HepG2 (cell line): ENCODE measurements around the gene SLC25A51. TPM values are rescaled to one million over a fixed set of nuclear protein-coding genes. Genes with fewer than 3 reads are reported as not detected.
A peak's percentile ranks its signal among the peaks of the same experiment; 100 is the strongest.

ENCODE experiments used
- AGO2 ChIP-seq: fragments of 200-400 bp; formaldehyde crosslinking; optimal IDR thresholded peaks from 2 replicates; pipeline ENCODE3; 2017; ENCODE audit warnings: mild to moderate bottlenecking, low read depth, low read length, moderate library complexity
- CBX1 ChIP-seq: IDR thresholded peaks from one replicate; pipeline ENCODE4 v1.6.1; 2016; ENCODE audit warnings: antibody characterized with exemption, low read depth
- CBX2 ChIP-seq, 2 experiments: fragments of 200-600 bp in 1 of 2; sonication (generic); formaldehyde crosslinking in 1 of 2; IDR thresholded peaks; 2 replicates each; pipeline versions ENCODE4 v1.7.0 to v1.8.1; 2018 to 2022; ENCODE audit warnings: low read depth in 2 of 2, low read length in 1 of 2, mild to moderate bottlenecking in 1 of 2, missing genetic modification reagents in 1 of 2
- FLYWCH1 ChIP-seq: sonication (generic); formaldehyde crosslinking; IDR thresholded peaks from 2 replicates; pipeline ENCODE4 v1.8.1; 2023; ENCODE audit warnings: mild to moderate bottlenecking, missing genetic modification reagents
- MAFF ChIP-seq: IDR thresholded peaks from 2 replicates; pipeline ENCODE4 v1.6.1; 2011; ENCODE audit warnings: low read depth, low read length, improper control_type of control experiment
- MXI1 ChIP-seq: IDR thresholded peaks from 3 replicates; pipeline ENCODE4 v1.6.1; 2012; ENCODE audit warnings: low read depth, low read length, inconsistent platforms, borderline replicate concordance
- NCOR1 ChIP-seq: fragments of 200-600 bp; sonication (generic); IDR thresholded peaks from 2 replicates; pipeline ENCODE4 v1.7.0; 2017; ENCODE audit warnings: antibody characterized with exemption, low read length, borderline replicate concordance
- NFE2 ChIP-seq: sonication (generic); formaldehyde crosslinking; IDR thresholded peaks from 2 replicates; pipeline ENCODE4 v1.4.0; 2020; ENCODE audit warnings: missing genetic modification reagents
- PITX1 ChIP-seq: sonication (generic); formaldehyde crosslinking; IDR thresholded peaks from 2 replicates; pipeline ENCODE4 v1.5.1; 2020; ENCODE audit warnings: mild to moderate bottlenecking, missing genetic modification reagents
- SP1 ChIP-seq, 2 experiments: fragments of 450-650 bp in 1 of 2; sonication (generic) in 1 of 2; formaldehyde crosslinking in 1 of 2; IDR thresholded peaks; 2 replicates each; pipeline versions ENCODE4 v1.4.0 to v1.6.1; 2016 to 2020; ENCODE audit warnings: missing genetic modification reagents in 1 of 2
- SRSF4 ChIP-seq: fragments of 200-400 bp; formaldehyde crosslinking; IDR thresholded peaks from one replicate; pipeline ENCODE4 v1.6.1; 2018; ENCODE audit warnings: mild to moderate bottlenecking, low read depth, low read length, moderate library complexity; ENCODE audit not compliant: poor library complexity, severe bottlenecking
- TBX3 ChIP-seq: fragments of 450-650 bp; IDR thresholded peaks from 2 replicates; pipeline ENCODE4 v1.6.1; 2017; ENCODE audit warnings: antibody characterized with exemption, mild to moderate bottlenecking, inconsistent platforms, borderline replicate concordance
- ZMYM4 ChIP-seq: sonication (generic); formaldehyde crosslinking; IDR thresholded peaks from 2 replicates; pipeline ENCODE4 v1.8.1; 2023; ENCODE audit warnings: mild to moderate bottlenecking, missing genetic modification reagents
- ZNF180 ChIP-seq: sonication (generic); formaldehyde crosslinking; IDR thresholded peaks from 2 replicates; pipeline ENCODE4 v1.4.0; 2020; ENCODE audit warnings: low read depth, missing genetic modification reagents, borderline replicate concordance
- ZNF614 ChIP-seq: IDR thresholded peaks from 2 replicates; pipeline ENCODE4 v1.6.1; 2018; ENCODE audit warnings: missing biosample characterization, missing genetic modification reagents, inconsistent platforms, borderline replicate concordance
- ZNF83 ChIP-seq: sonication (generic); formaldehyde crosslinking; IDR thresholded peaks from 2 replicates; pipeline ENCODE4 v1.4.0; 2020; ENCODE audit warnings: missing genetic modification reagents, mild to moderate bottlenecking, borderline replicate concordance
- ZNF878 ChIP-seq: sonication (generic); formaldehyde crosslinking; IDR thresholded peaks from 2 replicates; pipeline ENCODE4 v1.8.1; 2023; ENCODE audit warnings: mild to moderate bottlenecking, missing genetic modification reagents, moderate library complexity
- polyA plus RNA-seq, 8 experiments: library from polyadenylated mRNA; depleted of rRNA in 3 of 8; stranded (reverse) in 7 of 8; unstranded in 1 of 8; fragments of >200 nt; fragmentation: Illumina TruSeq in 4 of 8; extraction: Trizol in 4 of 8; gene quantifications; 2 replicates each; pipeline versions ENCODE4 v1.2.1 to v1.2.3, GENCODE V29; 2011 to 2016; ENCODE audit warnings: low read depth in 4 of 8, missing spikeins in 1 of 8, mixed read lengths in 1 of 8; ENCODE audit not compliant: insufficient read depth in 1 of 8
- total RNA-seq, 5 experiments: library from RNA; depleted of rRNA; stranded (reverse); fragments of >200 nt; fragmentation: Illumina TruSeq; extraction: Trizol; gene quantifications; 2 replicates each; pipeline ENCODE4 v1.2.3, GENCODE V29; 2016; ENCODE audit warnings: low read depth in 1 of 5
- TF ChIP-seq, protein P1 (sequence below): sonication (generic); formaldehyde crosslinking; IDR thresholded peaks from 2 replicates; pipeline ENCODE4 v1.8.1; 2023; ENCODE audit warnings: mild to moderate bottlenecking, inconsistent platforms, moderate library complexity, missing genetic modification reagents, borderline replicate concordance
- TF ChIP-seq, protein P2 (sequence below): sonication (generic); formaldehyde crosslinking; IDR thresholded peaks from 2 replicates; pipeline ENCODE4 v1.5.0; 2020; ENCODE audit warnings: mild to moderate bottlenecking, missing genetic modification reagents, moderate library complexity
- TF ChIP-seq, protein P3 (sequence below): sonication (generic); formaldehyde crosslinking; IDR thresholded peaks from 2 replicates; pipeline ENCODE4 v1.4.0; 2020; ENCODE audit warnings: mild to moderate bottlenecking, missing genetic modification reagents
- TF ChIP-seq, protein P4 (sequence below): IDR thresholded peaks from 2 replicates; pipeline ENCODE4 v1.6.1; 2016; ENCODE audit warnings: missing biosample characterization, missing genetic modification reagents, low read depth

The SLC25A51 gene
- total and polyA plus RNA-seq, 2 of the 13 experiments (the other 11 are each of a cell fraction or from before 2014, with no cell fraction given), result 14.6 to 37.7 TPM

DNA sequence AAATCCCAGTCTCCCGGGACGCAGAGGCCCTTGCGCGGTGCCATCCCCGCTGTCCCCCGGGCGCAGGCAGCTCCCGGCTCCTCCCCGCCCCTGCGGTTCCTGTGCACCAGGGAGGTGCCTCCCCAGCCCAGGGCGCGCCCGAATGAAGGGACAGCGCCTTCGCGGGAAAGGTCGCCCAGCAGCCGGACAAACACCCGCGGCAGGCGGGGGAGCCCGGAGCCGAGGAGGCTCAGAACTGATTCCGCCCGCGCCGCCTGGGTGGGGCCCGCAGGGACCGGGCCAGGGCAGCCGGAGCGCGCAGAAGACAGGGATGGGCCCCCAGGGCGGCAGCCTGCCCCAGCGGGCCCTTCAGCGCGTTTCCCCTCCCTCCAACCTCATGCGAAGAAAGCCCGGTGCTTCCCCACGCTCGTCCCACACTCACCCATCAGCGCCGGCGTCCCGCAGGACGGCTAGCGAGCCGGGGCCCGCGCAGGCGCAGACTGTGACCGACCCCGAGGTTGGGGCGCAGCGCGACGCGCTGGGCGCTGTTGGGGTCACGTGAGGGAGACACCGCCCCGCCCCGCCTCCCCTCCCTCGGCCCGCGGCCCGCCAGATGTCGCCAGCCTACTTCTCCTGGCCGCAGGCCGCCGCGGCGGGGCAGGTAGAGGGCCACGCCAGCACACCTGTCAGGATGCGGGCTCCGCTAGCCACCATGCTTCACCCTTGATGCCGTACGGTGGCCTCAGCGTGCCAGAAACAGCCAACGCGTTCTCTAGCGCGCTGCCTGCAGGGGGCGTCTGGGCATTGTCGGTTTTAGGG, at the start of gene SLC25A51 (continued):
- TF ChIP-seq SP1 (IDR thresholded peaks at IDR 0.05) (no peak), SP1 (CRISPR knock-in tag; IDR thresholded peaks at IDR 0.05) (peak; percentile 73; the same call in 1 of the 2 replicates), MAFF (no peak), ZNF180 (CRISPR knock-in tag) (no peak), ZNF83 (CRISPR knock-in tag) (0 out of 2 replicates have a peak, but pooled peaks have one; percentile 39), ZNF878 (CRISPR knock-in tag) (peak; percentile 88), CBX2 (IDR thresholded peaks at IDR 0.05; ENCODE audit: low read depth, low read length) (no peak), CBX2 (CRISPR knock-in tag; IDR thresholded peaks at IDR 0.05; ENCODE audit: low read depth) (0 out of 2 replicates have a peak, but pooled peaks have one; percentile 59), ZNF614 (peak; percentile 90; the same call in 1 of the 2 replicates), PITX1 (CRISPR knock-in tag) (peak; percentile 67; the same call in 1 of the 2 replicates), ZMYM4 (peak; percentile 96), MXI1 (peak; percentile 89; the same call in 2 of the 3 replicates), AGO2 (peak; percentile 99), NFE2 (no peak), TBX3 (peak; percentile 41; the same call in 1 of the 2 replicates), NCOR1 (no peak), FLYWCH1 (CRISPR knock-in tag) (no peak), CBX1 (no peak), SRSF4 (no peak)
- TF ChIP-seq, protein P1, sequence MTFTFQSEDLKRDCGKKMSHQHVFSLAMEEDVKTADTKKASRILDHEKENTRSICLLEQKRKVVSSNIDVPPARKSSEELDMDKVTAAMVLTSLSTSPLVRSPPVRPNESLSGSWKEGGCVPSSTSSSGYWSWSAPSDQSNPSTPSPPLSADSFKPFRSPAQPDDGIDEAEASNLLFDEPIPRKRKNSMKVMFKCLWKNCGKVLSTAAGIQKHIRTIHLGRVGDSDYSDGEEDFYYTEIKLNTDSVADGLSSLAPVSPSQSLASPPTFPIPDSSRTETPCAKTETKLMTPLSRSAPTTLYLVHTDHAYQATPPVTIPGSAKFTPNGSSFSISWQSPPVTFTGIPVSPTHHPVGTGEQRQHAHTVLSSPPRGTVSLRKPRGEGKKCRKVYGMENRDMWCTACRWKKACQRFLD (CRISPR knock-in tag), result no peak; the same call in 1 of the 2 replicates
- TF ChIP-seq, protein P2, sequence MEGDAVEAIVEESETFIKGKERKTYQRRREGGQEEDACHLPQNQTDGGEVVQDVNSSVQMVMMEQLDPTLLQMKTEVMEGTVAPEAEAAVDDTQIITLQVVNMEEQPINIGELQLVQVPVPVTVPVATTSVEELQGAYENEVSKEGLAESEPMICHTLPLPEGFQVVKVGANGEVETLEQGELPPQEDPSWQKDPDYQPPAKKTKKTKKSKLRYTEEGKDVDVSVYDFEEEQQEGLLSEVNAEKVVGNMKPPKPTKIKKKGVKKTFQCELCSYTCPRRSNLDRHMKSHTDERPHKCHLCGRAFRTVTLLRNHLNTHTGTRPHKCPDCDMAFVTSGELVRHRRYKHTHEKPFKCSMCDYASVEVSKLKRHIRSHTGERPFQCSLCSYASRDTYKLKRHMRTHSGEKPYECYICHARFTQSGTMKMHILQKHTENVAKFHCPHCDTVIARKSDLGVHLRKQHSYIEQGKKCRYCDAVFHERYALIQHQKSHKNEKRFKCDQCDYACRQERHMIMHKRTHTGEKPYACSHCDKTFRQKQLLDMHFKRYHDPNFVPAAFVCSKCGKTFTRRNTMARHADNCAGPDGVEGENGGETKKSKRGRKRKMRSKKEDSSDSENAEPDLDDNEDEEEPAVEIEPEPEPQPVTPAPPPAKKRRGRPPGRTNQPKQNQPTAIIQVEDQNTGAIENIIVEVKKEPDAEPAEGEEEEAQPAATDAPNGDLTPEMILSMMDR (CRISPR knock-in tag), result peak; percentile 99
- TF ChIP-seq, protein P3, sequence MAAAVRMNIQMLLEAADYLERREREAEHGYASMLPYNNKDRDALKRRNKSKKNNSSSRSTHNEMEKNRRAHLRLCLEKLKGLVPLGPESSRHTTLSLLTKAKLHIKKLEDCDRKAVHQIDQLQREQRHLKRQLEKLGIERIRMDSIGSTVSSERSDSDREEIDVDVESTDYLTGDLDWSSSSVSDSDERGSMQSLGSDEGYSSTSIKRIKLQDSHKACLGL (CRISPR knock-in tag), result peak; percentile 78; the same call in 1 of the 2 replicates
- TF ChIP-seq, protein P4, sequence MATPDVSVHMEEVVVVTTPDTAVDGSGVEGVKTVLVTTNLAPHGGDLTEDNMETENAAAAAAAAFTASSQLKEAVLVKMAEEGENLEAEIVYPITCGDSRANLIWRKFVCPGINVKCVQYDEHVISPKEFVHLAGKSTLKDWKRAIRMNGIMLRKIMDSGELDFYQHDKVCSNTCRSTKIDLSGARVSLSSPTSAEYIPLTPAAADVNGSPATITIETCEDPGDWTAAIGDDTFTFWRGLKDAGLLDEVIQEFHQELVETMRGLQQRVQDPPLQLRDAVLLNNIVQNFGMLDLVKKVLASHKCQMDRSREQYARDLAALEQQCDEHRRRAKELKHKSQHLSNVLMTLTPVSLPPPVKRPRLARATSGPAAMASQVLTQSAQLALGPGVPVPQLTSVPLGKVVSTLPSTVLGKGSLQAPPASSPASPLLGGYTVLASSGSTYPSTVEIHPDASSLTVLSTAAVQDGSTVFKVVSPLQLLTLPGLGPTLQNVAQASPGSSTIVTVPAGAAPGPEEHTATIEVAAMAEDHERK, result no peak
